ENCODE results near the gene CA10.

Gene CA10

GRCh38 chr17:51857052-51857597, 301.4 kb downstream of the CA10 start:
- Mint-ChIP-seq H3K36me3 (ENCODE audit: low read depth) (no peaks in the 10 kb centered on the region), H3K27ac (no peak overlapping the region), H3K9me3 (no peaks in the 10 kb centered on the region), H3K4me1 (ENCODE audit: low read depth) (no peaks in the 10 kb centered on the region), H3K4me3 (no peak overlapping the region), H3K27me3 (peaks cover 14% of the 10 kb centered on the region)
- no peak for DNase-seq

- Mint-ChIP-seq H3K4me3 (no peak overlapping the region), H3K9me3 (no peaks in the 10 kb centered on the region), H3K36me3 (ENCODE audit: low read depth) (no peaks in the 10 kb centered on the region), H3K27me3 (peaks cover 16% of the 10 kb centered on the region), H3K27ac (no peak overlapping the region), H3K4me1 (ENCODE audit: low read depth) (no peaks in the 10 kb centered on the region)
- DNase-seq = no peak
Measured at GRCh38 chr17:51855806-51856205, 302.7 kb downstream of the CA10 start.

GRCh38 chr17:51853857-51854256, 304.7 kb downstream of the CA10 start:
- no peak for DNase-seq
- no peaks in the 10 kb centered on the region for H3K4me1 Mint-ChIP-seq (ENCODE audit: low read depth)
- H3K36me3 Mint-ChIP-seq (ENCODE audit: low read depth) = no peaks in the 10 kb centered on the region
- no peaks in the 10 kb centered on the region for H3K9me3 Mint-ChIP-seq
- no peak overlapping the region for H3K27ac Mint-ChIP-seq
- H3K4me3 Mint-ChIP-seq = no peak overlapping the region
- H3K27me3 Mint-ChIP-seq = peaks cover 21% of the 10 kb centered on the region

- H3K27me3 Mint-ChIP-seq = peaks cover 27% of the 10 kb centered on the region
- H3K27ac Mint-ChIP-seq = no peak overlapping the region
Measured at GRCh38 chr17:51852603-51853002, 305.9 kb downstream of the CA10 start.

GRCh38 chr17:51850201-51850600, 308.3 kb downstream of the CA10 start:
- Mint-ChIP-seq H3K27me3 (peaks cover 22% of the 10 kb centered on the region), H3K4me3 (no peak overlapping the region), H3K4me1 (ENCODE audit: low read depth) (no peaks in the 10 kb centered on the region), H3K9me3 (no peaks in the 10 kb centered on the region), H3K36me3 (ENCODE audit: low read depth) (no peaks in the 10 kb centered on the region), H3K27ac (no peak overlapping the region)
- DNase-seq = no peak

More at GRCh38 chr17:51852603-51853002, 305.9 kb downstream of the CA10 start:
- Mint-ChIP-seq H3K36me3 (ENCODE audit: low read depth) (no peaks in the 10 kb centered on the region), H3K4me3 (no peak overlapping the region), H3K9me3 (no peaks in the 10 kb centered on the region), H3K4me1 (ENCODE audit: low read depth) (no peaks in the 10 kb centered on the region)
- DNase-seq = no peak

GRCh38 chr17:51848451-51848850, 310.1 kb downstream of the CA10 start:
- no peaks in the 10 kb centered on the region for H3K9me3 Mint-ChIP-seq
- H3K27me3 Mint-ChIP-seq = peaks cover 15% of the 10 kb centered on the region
- no peak overlapping the region for H3K27ac Mint-ChIP-seq
- H3K36me3 Mint-ChIP-seq (ENCODE audit: low read depth) = no peaks in the 10 kb centered on the region
- DNase-seq = no peak
- H3K4me1 Mint-ChIP-seq (ENCODE audit: low read depth) = no peaks in the 10 kb centered on the region
- H3K4me3 Mint-ChIP-seq = no peak overlapping the region

- Mint-ChIP-seq H3K9me3 (no peaks in the 10 kb centered on the region), H3K27ac (no peak overlapping the region), H3K4me3 (no peak overlapping the region), H3K36me3 (ENCODE audit: low read depth) (no peaks in the 10 kb centered on the region), H3K27me3 (peaks cover 14% of the 10 kb centered on the region), H3K4me1 (ENCODE audit: low read depth) (no peaks in the 10 kb centered on the region)
- DNase-seq = no peak
Measured at GRCh38 chr17:51846566-51846965, 311.9 kb downstream of the CA10 start.

GRCh38 chr17:51845776-51846175, 312.7 kb downstream of the CA10 start:
- Mint-ChIP-seq H3K4me1 (ENCODE audit: low read depth) (no peaks in the 10 kb centered on the region), H3K27ac (no peak overlapping the region), H3K36me3 (ENCODE audit: low read depth) (no peaks in the 10 kb centered on the region), H3K4me3 (no peak overlapping the region), H3K9me3 (no peaks in the 10 kb centered on the region), H3K27me3 (peaks cover 12% of the 10 kb centered on the region)
- no peak for DNase-seq

- Mint-ChIP-seq H3K27ac (no peak overlapping the region), H3K4me3 (no peak overlapping the region), H3K36me3 (ENCODE audit: low read depth) (no peaks in the 10 kb centered on the region), H3K4me1 (ENCODE audit: low read depth) (no peaks in the 10 kb centered on the region), H3K27me3 (peaks cover 8% of the 10 kb centered on the region), H3K9me3 (no peaks in the 10 kb centered on the region)
- no peak for DNase-seq
Measured at GRCh38 chr17:51842763-51843162, 315.8 kb downstream of the CA10 start.

GRCh38 chr17:51841669-51842068, 316.8 kb downstream of the CA10 start:
- DNase-seq = no peak
- H3K4me3 Mint-ChIP-seq = no peak overlapping the region
- H3K27ac Mint-ChIP-seq = no peak overlapping the region
- no peaks in the 10 kb centered on the region for H3K9me3 Mint-ChIP-seq
- H3K36me3 Mint-ChIP-seq (ENCODE audit: low read depth) = no peaks in the 10 kb centered on the region
- peaks cover 8% of the 10 kb centered on the region for H3K27me3 Mint-ChIP-seq
- no peaks in the 10 kb centered on the region for H3K4me1 Mint-ChIP-seq (ENCODE audit: low read depth)

- no peak overlapping the region for H3K27ac Mint-ChIP-seq
- no peaks in the 10 kb centered on the region for H3K9me3 Mint-ChIP-seq
- no peaks in the 10 kb centered on the region for H3K4me1 Mint-ChIP-seq (ENCODE audit: low read depth)
Measured at GRCh38 chr17:51840688-51841087, 317.8 kb downstream of the CA10 start.

GRCh38 chr17:51833620-51834019, 324.9 kb downstream of the CA10 start:
- DNase-seq = no peak
- Mint-ChIP-seq H3K27me3 (peaks cover 15% of the 10 kb centered on the region), H3K36me3 (ENCODE audit: low read depth) (no peaks in the 10 kb centered on the region), H3K9me3 (no peaks in the 10 kb centered on the region), H3K27ac (no peak overlapping the region), H3K4me3 (no peak overlapping the region), H3K4me1 (ENCODE audit: low read depth) (no peaks in the 10 kb centered on the region)

More at GRCh38 chr17:51840688-51841087, 317.8 kb downstream of the CA10 start:
- Mint-ChIP-seq H3K36me3 (ENCODE audit: low read depth) (no peaks in the 10 kb centered on the region), H3K27me3 (peaks cover 10% of the 10 kb centered on the region), H3K4me3 (no peak overlapping the region)
- no peak for DNase-seq

GRCh38 chr17:51833045-51833444, 325.5 kb downstream of the CA10 start:
- H3K27ac Mint-ChIP-seq = no peak overlapping the region

GRCh38 chr17:51830886-51831285, 327.6 kb downstream of the CA10 start:
- no peak for DNase-seq
- Mint-ChIP-seq H3K27ac (no peak overlapping the region), H3K27me3 (peaks cover 14% of the 10 kb centered on the region), H3K9me3 (no peaks in the 10 kb centered on the region), H3K36me3 (ENCODE audit: low read depth) (no peaks in the 10 kb centered on the region), H3K4me3 (no peak overlapping the region), H3K4me1 (ENCODE audit: low read depth) (no peaks in the 10 kb centered on the region)

More at GRCh38 chr17:51833045-51833444, 325.5 kb downstream of the CA10 start:
- no peaks in the 10 kb centered on the region for H3K9me3 Mint-ChIP-seq
- no peak for DNase-seq
- no peaks in the 10 kb centered on the region for H3K36me3 Mint-ChIP-seq (ENCODE audit: low read depth)
- no peaks in the 10 kb centered on the region for H3K4me1 Mint-ChIP-seq (ENCODE audit: low read depth)
- H3K27me3 Mint-ChIP-seq = peaks cover 10% of the 10 kb centered on the region
- no peak overlapping the region for H3K4me3 Mint-ChIP-seq

- no peak overlapping the region for H3K27ac Mint-ChIP-seq
- H3K27me3 Mint-ChIP-seq = peaks cover 12% of the 10 kb centered on the region
- no peaks in the 10 kb centered on the region for H3K9me3 Mint-ChIP-seq
- H3K36me3 Mint-ChIP-seq (ENCODE audit: low read depth) = no peaks in the 10 kb centered on the region
- H3K4me1 Mint-ChIP-seq (ENCODE audit: low read depth) = no peaks in the 10 kb centered on the region
- no peak for DNase-seq
- H3K4me3 Mint-ChIP-seq = no peak overlapping the region
Measured at GRCh38 chr17:51830451-51830850, 328.1 kb downstream of the CA10 start.

GRCh38 chr17:51828901-51829300, 329.6 kb downstream of the CA10 start:
- Mint-ChIP-seq H3K9me3 (no peaks in the 10 kb centered on the region), H3K36me3 (ENCODE audit: low read depth) (no peaks in the 10 kb centered on the region), H3K27me3 (peaks cover 6% of the 10 kb centered on the region), H3K4me1 (ENCODE audit: low read depth) (no peaks in the 10 kb centered on the region), H3K4me3 (no peak overlapping the region), H3K27ac (no peak overlapping the region)
- DNase-seq = no peak
